NCI-H2081 (cell line): Measurements from ENCODE around the gene CD47.

ENCODE experiments used
- DNase-seq, 2 experiments: peaks; one replicate each; lab custom pipeline; 2025; lab: John Stamatoyannopoulos, UW

CD47 gene

DNA sequence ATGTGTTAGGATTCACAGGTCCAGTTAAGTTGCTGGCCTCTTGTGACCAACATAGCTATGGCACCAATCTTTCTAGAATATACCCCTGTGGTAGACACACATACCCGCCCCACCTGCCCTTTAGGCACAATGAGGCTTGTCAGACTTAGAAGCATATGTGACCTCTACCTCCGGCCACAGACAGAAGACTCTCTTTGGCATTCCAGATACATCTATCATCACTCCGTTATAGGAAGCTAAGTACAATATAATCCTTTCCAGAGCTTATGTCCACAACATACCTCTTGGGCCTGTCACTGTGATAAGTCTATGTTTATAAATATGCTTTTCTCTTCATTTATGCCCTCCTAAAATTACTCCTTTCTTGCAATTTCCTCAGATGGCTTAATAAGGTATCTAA, 39.8 kb downstream of the CD47 start:
- no peak for DNase-seq

DNA sequence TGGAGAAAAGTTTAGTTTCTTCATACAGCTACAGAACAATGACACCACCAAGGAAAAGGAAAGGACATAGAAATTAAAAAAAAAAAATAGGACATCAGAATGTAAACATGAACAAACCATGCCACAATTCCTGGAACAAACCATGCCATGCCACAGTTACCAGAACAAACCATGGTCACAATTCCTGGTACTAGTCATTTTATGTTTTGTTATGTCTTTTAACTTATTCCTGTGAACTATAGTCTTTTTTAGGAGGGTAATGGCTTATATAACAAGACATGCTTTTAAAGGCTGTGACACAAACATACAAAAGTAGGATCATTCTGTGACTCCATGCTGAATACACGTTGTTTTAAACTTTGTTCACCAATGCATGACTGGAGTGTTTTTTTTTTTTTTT, 42.8 kb downstream of the CD47 start:
- no peak for DNase-seq

DNA sequence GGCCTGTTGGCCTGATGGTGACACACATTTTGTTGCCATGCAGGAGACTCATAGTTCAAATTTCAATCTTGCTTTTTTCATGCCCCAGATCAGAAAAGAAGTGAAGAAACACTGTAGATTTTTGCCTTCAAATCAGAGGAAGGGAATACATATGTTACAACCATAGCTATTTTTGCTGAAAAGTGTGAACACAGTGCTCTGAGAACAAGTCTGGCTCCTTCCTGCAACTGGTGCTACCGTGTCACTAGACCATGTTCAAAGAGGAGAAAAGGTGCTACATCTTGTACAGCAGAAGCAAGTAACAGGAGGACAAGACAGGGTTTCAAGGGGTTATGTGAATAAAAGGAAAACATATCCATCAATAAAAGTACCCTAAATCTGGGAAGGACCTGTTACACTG, 44.6 kb downstream of the CD47 start:
- no peak for DNase-seq

DNA sequence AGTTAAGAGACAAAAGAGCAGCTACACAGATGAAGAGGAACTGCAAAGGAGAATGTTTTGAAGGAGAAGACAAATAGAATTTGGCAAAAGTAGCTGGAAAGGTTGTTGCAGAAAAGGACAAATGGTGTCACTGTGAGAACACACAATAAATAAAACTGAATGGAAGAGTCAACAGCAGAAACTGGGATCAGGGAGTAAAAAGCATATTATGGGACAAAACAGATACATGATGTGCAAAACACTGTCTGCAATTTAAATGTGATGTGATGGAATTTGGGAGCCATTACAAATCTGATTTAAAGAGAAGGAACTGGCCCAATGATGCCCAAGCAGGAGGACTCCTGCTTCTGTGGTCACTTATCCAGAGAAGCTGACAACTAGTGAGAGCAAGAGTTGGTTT, 46.1 kb downstream of the CD47 start:
- no peak for DNase-seq

DNA sequence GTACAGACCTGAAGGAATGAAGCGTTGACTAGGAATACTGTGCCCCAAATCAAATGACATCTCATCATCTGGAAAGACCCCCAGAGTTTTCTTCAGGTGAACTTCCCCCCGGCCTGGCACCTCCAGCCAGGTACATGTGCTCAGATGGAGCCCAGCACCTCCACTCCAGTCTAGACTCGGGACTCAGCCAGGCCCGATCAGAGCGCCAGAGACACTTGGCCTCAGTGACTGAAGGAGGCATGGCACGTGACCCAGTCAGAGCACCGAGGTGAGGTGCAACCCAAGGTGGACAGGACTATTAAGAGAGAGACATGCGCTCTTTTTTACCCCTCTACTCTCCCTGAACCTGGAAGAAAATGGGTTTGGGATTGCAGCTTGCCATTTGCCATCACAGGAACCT, 48.5 kb downstream of the CD47 start:
- DNase-seq, result no peak

DNA sequence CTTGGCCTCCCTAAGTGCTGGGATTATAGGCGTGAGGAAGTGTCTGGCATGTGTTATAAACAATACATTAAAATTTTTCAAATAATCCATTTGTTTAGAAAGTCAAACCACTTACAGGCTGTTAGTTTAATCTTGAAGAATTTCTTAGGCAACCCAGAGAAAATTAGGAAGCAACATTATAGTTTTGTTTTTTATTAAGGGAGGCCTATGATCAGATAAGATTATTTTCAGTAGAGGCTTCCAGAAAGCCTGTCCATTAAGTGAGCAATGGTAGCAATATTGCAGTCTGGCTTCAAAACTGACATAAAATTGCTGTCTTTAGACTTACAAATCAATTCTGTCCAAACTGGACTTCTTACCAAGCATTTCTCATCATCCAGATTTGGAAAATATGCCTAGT, 49.6 kb downstream of the CD47 start:
- DNase-seq, result no peak

DNA sequence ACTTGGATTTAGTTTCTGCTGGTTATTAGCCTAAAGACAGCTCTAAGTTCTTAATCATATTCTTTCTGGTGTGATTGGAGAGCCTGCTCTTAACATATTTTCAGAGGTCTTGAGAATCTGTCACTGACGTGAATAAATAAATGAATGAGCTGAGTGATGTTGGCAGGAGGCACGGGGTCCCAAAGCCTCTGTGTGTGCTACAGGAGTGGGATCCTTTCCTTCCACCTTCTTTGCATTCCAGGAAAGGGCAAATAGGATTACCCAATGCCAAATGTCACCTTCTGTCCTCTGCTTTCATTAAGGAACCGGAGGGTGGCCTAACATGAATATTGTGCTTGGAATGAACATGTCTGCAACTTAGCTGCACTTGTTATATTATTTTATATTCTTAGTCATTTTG, 53.1 kb downstream of the CD47 start:
- no peak for DNase-seq

DNA sequence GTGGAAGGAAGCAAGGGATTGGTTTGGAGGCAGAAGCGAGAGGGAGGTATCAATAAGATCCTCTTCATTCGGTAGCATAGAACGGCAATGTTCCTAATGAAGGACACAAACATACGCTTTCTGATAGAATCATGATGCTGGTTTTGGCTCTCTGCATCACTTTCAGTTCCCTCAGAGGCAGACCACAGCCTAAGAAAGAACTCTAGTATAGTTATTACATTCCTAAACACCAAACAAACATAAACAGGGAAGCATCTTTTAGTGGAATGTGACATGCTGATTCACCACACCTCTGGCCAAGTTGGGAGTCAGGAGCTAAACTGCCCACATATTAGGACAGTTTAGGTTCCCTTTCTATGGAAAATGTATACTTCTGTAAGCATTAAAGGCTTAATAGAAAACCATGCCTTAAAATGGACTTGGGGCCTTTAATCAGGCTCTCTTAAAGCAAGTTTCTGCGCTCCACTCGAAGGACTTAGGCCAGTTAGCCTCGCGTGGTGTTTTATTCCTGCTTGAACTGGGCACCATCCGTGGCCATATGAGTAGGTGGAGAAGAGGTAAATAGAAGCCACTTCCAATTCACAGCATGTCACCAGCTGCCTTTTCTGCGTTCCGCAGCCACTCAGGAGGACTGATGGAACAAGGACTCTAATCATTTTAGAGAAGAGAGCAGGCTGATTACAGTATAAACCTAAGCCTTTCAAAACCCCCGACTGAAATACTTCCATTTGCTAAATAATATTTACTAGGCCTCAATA, 53.7 kb downstream of the CD47 start:
- DNase-seq, result peak; percentile 10 to 48

DNA sequence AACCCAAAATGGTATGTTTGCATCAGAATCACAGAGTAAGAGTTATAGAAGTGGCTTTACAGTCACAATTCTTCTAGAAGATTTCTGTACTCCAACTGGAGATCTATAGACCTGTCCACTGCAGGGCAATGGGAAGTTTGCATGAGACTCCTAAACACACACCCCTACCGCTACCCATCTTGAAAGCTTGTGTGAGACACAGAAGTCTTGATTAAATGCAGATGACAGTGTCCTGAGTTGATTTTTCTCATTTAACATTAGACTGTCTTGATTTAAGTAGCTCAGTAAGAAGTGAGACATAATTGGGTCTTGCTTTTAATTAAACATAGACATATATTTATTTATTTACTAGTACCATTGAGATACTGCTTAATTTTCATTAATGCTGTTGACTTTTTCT, 54.4 kb downstream of the CD47 start:
- no peak for DNase-seq

DNA sequence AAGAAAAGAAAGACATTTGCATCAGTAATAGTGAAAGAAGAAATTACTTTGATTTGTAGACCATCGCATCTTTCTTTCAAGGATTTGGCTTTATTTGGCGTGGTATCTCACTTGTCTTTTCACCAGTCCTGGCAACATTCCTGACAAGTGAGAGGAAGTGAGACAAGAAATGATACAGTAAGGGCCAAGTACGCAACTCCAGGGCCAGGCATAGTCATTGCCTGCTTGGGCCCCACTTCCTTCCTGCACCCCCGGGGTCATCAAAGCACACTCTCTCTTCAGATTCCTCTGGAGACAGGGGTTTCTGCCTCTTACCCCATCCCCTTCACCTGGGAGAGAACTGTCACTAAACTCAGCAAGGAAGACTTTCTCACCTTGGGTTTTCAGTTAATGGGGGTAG, 55.1 kb downstream of the CD47 start:
- no peak for DNase-seq

DNA sequence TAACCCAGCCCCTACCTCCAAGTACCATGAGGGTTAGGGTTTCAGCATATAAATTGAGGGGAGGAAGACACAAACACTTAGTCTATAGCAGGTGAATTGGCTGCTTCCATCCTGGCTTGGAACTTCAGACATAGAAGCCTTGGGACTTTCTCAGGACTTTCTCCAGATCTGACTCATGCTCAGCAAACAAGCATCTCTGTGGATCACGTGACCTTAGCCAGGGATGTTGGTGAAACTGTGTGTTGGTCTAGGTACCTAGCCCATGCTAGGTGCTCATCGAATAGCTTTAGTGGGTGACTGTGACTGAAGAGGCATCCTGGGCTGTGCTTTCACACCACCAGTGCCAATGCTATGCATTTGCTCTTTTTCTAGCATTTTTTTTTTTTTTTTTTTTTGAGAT, 58.9 kb downstream of the CD47 start:
- no peak for DNase-seq

DNA sequence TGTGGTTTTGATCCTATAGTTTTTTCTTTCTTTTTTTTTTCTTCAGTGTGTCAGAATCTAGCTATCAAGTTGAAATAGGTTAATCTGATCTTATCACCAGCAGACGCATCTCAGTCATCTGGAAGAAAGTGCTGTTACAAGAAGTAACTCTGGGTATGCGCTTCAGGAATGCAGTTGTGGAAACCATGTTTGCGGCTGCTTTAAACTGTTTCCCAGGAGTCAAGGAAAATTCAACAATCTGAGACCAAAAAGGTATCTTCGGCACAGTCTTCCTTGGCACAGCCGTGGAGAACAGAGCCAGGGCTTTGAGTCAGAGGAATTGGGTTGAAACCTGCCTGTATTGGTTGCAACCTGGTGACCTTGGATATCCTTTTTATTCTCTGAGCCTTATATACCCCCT, 59.9 kb downstream of the CD47 start:
- no peak for DNase-seq

DNA sequence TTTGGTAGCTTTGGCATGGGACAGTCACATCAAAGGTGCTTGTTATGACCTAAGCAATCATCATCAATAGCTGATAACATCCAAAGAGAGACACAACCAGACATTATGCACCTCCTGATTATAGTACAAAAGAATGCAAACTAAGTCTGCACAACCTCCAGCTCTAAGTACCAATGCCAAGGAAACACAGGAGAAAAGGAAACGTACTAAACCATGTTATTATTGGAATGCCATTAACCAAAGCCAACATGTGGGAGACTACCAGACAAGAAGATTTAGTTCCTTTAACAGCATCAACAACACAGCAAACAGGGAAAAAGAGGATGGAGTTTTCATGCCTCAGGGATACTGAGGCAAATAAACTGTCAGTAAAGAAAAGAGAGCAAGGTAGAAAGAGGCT, 61.4 kb downstream of the CD47 start:
- no peak for DNase-seq

DNA sequence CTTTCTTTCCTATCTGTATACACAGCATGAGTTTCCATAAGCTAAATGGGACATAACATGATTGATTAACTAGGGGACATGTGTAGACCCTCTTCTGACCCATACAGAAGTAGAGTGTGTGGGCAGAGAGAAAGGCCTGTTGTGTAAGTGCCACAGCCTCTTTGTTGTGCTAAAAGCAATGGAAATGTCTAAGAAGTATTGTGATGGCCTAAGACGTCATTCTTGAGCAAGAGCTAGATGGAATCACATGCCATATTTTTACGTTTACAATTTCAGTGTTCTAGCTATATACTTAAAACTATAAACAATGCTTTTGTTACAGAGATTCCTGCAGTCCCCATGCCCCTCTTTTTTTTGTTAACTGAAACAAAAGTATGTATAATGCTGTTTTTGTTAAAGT, 61.9 kb downstream of the CD47 start:
- no peak for DNase-seq

DNA sequence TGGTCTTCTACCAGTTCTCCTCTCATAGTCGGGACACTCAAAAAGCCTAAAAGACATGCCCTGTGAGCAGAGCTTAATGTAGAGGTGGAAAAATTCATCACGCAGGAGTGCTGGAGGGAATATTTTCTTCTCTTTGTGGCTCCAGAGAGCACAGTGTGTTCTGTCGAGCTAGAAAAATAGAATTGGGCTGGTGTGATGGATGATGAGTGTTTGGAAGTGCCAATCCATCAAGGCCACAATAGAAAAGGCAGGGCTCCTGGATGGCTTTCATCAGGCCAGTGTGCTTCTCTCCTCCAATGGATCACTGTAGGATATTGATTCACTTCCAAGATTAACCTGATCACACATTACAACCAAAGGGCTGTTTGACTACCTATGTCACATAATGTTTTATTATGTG, 65.7 kb downstream of the CD47 start:
- DNase-seq, result no peak

DNA sequence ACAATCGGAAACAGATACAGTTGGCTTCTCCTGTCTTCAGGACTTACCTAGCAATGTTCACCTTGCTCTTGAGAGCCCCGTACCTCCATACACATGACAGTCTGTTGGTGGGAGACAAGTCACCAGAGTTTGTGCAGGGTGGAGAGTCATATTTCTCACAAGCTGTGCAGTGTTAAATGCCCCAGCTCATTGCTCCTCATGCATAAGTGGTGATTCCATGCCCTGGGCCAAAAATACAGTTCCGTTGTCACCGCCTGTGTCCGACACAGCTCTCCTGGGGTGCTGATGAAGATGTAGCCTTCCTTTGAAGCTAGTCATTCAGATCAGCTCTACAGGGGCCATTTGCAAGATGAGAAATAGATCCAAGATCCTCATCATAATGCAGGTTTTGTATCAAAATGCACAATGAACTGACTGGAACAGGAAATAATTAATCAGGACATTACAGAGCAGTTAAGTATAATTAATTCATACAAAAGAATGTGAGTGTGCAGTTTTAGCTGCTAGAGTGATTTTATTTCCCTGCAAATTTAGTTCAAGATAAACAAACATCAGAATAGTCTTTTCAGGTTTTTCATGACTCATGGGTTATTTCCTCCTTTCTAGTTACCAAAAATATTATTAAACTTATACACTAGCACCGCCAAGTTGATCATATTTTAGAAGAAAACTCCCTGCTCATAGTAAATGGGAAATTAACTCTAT, 66.5 kb downstream of the CD47 start:
- DNase-seq, result peak in 1 of 2 experiments; percentile 8

DNA sequence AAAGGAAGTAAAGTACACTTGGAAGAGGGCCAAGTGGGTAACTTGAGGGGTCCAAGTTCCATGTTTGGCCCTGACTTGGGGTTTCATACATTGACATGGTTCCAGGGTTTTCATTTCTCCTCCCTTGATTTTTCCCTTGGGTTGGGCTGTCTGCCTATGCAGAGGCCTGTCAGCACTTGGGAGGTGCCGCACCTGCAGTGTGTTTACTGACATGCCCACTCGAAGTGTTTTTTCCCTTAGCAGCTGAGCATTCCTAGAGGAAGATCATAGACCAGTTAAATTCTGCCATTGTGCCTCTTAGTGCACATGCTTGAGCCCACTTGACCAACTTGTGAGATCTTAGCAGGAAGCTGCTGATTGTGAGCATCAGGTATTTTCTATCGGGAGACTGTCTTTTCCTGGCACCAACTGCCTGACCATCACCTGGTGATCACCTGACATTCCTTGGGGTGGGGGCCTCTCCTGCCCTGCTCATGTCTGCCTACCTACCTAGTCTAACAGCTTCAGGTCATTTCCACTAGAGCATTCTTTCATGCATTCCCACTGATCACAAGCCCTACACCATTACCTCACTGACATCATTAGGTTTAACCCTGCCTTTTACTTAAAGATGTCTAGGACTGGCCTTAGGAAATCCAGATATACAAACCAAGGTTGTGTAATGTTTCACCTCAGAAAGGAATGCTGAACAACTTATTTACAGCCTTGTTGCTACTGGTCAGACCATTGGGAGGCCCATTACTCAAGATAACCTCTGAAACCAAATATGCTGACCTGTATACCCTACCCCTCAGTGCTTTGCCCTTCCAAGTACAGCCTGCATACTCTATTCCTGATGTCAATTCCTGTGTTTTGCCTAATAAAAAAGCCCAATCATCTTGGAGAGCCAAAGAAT, 68.3 kb downstream of the CD47 start:
- no peak for DNase-seq

DNA sequence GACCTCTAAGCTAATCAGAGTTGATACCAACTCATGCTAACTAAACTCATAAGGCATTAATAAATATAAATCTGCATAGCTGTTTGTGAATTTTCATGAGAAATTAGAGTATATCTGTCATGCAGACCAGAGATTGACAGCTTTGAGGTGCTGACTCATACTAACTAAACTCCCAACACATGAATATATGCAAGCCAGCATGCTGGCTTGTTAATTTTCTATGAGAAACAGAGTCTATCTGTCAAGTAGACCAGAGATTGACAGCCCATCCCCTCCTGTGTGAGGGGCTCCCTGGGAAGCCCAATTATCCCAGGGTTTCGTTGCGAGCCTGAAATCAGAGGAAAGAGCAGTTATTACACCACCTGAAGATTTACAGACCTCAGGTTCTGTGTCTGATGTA, 69.3 kb downstream of the CD47 start:
- no peak for DNase-seq

DNA sequence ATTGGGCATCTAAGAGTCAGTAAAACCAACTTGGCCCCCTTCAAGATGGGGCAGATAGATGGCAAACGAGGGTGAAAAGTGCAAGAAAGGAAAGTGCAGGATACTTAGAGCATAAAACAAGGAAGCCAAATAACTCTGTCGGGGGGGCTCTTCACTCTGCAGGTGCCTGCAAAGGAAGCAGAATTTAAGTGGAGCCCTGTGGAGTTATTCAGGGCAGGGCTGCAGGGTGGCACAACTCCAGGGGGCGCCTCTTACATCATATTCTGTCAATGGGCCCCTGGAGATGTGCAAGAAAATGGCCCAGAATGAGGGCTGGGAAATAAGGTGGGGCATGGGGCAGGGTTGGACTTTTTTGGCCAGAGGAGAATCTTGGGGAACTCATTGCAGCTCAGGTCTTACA, 69.7 kb downstream of the CD47 start:
- DNase-seq, result no peak

DNA sequence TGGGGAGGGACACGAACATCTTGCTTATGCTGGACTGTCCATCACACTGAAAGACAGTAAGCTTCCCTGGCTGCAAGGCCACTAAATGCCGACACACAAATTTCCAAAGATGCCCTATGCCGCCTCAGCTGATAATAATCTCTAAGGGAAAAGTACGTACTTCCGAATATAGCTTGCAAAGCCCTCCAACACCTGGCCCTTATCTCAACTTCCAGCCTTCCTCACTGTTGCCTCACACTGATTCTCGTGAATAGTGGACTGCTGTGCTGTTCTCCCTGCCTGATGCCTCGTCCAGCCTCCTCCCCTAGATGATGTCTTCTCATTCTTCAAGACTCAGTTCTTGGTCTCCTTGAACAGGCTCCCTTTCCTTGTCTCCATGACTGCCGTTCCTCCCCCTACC, 72.3 kb downstream of the CD47 start:
- no peak for DNase-seq

DNA sequence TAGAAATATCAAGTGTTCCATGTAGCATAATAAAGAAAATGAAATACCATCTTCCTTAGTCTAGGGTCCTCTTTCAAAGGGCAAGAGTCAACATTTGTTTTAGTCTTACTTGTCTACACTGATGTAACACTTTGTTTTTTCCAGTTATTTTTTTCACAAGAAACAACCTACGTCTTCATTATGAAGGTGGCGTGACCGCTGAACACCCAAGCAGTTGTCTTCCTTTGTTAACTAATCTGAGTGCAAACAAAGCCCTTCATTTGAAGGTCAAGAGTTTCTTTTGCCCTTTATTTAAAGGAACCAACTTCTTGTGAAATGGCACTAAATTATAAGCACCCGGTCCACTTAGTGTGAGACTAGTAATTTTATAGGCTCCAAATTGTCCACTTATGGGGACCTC, 73.2 kb downstream of the CD47 start:
- DNase-seq, result no peak

DNA sequence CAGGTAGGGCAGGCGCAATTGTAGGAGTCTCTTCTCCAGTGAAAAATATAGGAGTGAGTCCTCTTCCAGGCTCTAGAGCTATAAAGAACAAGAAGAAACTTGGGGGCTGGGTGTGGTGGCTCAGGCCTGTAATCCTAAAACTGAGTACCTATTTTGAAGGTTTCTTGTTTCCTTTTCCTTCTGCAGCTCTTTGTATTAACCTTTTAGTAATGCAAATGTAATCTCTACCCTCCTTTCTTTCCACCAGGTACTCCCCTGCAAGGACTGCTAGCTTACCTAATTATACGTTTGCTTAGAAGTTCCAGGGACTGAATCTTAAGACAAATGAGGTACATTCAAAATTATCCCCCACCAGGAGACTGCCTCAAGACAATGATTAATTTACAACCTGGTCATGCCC, 75.9 kb downstream of the CD47 start:
- no peak for DNase-seq
